ENCODE measurements around the gene PARP15.

DNA sequence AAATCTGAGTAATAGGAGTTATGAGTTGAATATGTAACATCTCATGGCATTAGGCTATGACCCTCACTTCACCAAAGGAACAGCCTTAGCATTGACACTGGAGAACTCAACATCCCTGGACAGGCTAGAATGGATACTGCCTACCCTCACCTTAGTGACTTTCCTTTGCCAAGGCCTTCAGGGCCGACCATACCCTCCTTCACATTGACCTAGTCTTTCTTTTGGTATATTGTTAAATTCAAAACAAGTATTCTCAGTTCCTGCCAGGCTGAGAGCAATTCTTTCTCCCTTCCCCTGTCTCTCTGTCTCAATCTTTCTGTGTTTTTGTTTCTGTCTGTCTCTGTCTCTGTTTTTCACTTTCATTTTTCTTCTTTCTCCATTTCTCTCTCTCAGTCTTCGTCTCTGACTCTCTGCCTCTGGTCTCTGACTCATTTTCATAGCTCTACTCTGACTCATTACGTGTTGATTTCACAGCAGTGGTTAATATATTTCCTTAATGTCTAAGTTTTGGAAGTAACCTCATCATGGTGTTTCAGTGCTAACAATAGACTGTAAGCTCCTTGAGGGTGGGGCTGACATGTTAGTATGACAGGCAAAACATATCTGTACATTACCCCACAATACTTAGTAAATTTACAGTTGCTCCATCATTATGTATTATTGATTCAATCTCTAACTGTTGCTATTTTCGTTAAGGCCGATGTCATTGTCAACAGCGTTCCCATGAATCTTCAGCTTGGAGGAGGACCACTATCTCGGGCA lies 32.5 kb downstream of the PARP15 start:
- TF ChIP-seq, protein P1, sequence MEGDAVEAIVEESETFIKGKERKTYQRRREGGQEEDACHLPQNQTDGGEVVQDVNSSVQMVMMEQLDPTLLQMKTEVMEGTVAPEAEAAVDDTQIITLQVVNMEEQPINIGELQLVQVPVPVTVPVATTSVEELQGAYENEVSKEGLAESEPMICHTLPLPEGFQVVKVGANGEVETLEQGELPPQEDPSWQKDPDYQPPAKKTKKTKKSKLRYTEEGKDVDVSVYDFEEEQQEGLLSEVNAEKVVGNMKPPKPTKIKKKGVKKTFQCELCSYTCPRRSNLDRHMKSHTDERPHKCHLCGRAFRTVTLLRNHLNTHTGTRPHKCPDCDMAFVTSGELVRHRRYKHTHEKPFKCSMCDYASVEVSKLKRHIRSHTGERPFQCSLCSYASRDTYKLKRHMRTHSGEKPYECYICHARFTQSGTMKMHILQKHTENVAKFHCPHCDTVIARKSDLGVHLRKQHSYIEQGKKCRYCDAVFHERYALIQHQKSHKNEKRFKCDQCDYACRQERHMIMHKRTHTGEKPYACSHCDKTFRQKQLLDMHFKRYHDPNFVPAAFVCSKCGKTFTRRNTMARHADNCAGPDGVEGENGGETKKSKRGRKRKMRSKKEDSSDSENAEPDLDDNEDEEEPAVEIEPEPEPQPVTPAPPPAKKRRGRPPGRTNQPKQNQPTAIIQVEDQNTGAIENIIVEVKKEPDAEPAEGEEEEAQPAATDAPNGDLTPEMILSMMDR (IDR thresholded peaks at IDR 0.05) = no peak
- no peak for TF ChIP-seq POLR2A (IDR thresholded peaks at IDR 0.05)
- no peak for TF ChIP-seq POLR2AphosphoS5 (IDR thresholded peaks at IDR 0.05; ENCODE audit: insufficient read depth in 1 of 2, low read depth in 1 of 2)

All from vagina (tissue), 2 donors.